ENCODE data around the gene SLCO1A2. TPM values are rescaled to one million over a fixed set of nuclear protein-coding genes. Genes with fewer than 3 reads are reported as not detected.
"Not testable (repeated sequence)": the region's sequence is repeated elsewhere in the genome, so short reads cannot be mapped to it uniquely, and the experiment has no call there.

The SLCO1A2 gene
- total RNA-seq, 2 experiments from 2014 or later = not detected

DNA sequence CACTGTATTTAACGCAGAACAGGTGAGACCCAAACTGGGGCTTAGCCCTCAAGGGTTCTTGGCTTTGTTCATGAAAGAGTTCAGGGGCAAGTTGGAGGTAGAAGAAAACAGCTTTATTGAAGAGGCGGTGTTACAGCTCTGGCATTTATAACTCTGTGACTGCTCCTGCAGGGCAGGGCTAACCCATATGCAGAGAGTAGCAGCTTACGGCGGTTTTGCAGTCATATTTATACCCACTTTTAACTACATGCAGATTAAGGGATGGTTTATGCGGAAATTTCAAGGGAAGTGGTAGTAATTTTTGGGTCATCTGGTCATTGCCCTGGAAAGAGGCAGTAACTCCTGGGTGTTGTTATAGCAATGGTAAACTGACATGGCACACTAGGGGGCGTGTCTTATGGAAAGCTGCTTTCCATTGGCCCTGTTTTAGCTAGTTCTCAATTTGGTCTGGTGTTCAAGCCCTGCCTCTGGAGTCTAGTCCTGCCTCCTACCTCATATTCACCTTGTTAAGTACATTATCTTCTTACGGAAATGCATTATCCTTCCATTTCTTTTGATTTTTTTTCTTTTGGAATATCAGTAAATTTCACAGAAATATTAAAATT lies 36.2 kb upstream of the SLCO1A2 start:
- intact Hi-C loops (cut with micrococcal nuclease) = no loop called here
- H3K27me3 Mint-ChIP-seq = no peaks in the 10 kb centered on the region
- no peaks in the 10 kb centered on the region for H3K9me3 Mint-ChIP-seq
- TF ChIP-seq CTCF (IDR thresholded peaks at IDR 0.05) = no peak
- H3K4me1 Mint-ChIP-seq (ENCODE audit: low read depth) = peaks cover 5% of the 10 kb centered on the region
- ATAC-seq (no peak), DNase-seq (no peak)
- no peak overlapping the region for H3K27ac Mint-ChIP-seq
- ChIA-PET CTCF (interaction anchor here (1.3 kb wide), 1 partner anchor 97 kb away, joined by 4 read pairs; no protein-coding TSS in a partner anchor), POLR2A (no interaction called here)
- H3K4me3 Mint-ChIP-seq = no peak overlapping the region
- H3K36me3 Mint-ChIP-seq (ENCODE audit: low read depth) = no peaks in the 10 kb centered on the region

- CTCF ChIA-PET = no interaction called here
- Mint-ChIP-seq H3K27ac (no peak overlapping the region), H3K4me1 (ENCODE audit: low read depth) (peaks cover 5% of the 10 kb centered on the region), H3K27me3 (no peaks in the 10 kb centered on the region), H3K4me3 (no peak overlapping the region), H3K36me3 (ENCODE audit: low read depth) (no peaks in the 10 kb centered on the region), H3K9me3 (no peaks in the 10 kb centered on the region)
- intact Hi-C loops (cut with micrococcal nuclease) = no loop called here
- DNase-seq = no peak
- TF ChIP-seq CTCF (IDR thresholded peaks at IDR 0.05) = no peak
- no peak for ATAC-seq
- POLR2A ChIA-PET = no interaction called here
Observed at GRCh38 chr12:21369141-21369980, 34.6 kb upstream of the SLCO1A2 start.

GRCh38 chr12:21360632-21361031 lies 25.9 kb upstream of the SLCO1A2 start:
- H3K4me3 Mint-ChIP-seq; H3K36me3 Mint-ChIP-seq (ENCODE audit: low read depth); ATAC-seq; CTCF ChIA-PET; H3K27ac Mint-ChIP-seq; DNase-seq; intact Hi-C loops (cut with micrococcal nuclease); H3K9me3 Mint-ChIP-seq; H3K4me1 Mint-ChIP-seq (ENCODE audit: low read depth); POLR2A ChIA-PET; H3K27me3 Mint-ChIP-seq: not testable (repeated sequence)

DNA sequence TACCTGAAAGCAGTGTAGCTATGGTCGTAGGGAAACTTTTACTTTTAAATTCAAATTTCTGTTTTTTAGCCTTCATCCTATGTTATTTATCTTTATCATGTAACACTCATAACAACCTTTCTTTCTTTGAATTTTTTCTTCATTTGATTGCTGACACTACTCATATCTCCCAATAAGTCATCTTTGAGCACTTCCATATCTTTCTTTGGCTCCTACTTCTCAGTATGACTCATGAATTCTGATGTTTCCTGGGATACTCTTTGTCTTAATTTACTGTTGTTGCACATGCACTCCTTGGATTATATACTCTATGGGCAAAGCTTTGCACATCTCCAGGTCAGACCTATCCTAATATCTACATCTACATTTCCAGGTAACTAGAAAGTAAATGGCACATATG lies 19.9 kb upstream of the SLCO1A2 start:
- ChIA-PET CTCF (no interaction called here), POLR2A (no interaction called here)
- Mint-ChIP-seq H3K9me3 (no peaks in the 10 kb centered on the region), H3K36me3 (ENCODE audit: low read depth) (no peaks in the 10 kb centered on the region), H3K4me1 (ENCODE audit: low read depth) (no peaks in the 10 kb centered on the region), H3K27ac (no peak overlapping the region), H3K27me3 (peaks cover 18% of the 10 kb centered on the region), H3K4me3 (no peak overlapping the region)
- no peak for DNase-seq
- TF ChIP-seq CTCF (IDR thresholded peaks at IDR 0.05) = no peak
- intact Hi-C loops (cut with micrococcal nuclease) = no loop called here
- no peak for ATAC-seq

GRCh38 chr12:21353948-21354347 lies 19.2 kb upstream of the SLCO1A2 start:
- no peaks in the 10 kb centered on the region for H3K4me1 Mint-ChIP-seq (ENCODE audit: low read depth)
- H3K36me3 Mint-ChIP-seq (ENCODE audit: low read depth) = no peaks in the 10 kb centered on the region
- H3K4me3 Mint-ChIP-seq = no peak overlapping the region
- H3K27me3 Mint-ChIP-seq = peaks cover 18% of the 10 kb centered on the region
- no peak overlapping the region for H3K27ac Mint-ChIP-seq
- CTCF ChIA-PET = interaction anchor here (0.9 kb wide), 1 partner anchor 56 kb away, joined by 4 read pairs; no protein-coding TSS in a partner anchor
- POLR2A ChIA-PET = no interaction called here
- no peaks in the 10 kb centered on the region for H3K9me3 Mint-ChIP-seq
- ATAC-seq = no peak
- no peak for TF ChIP-seq CTCF (IDR thresholded peaks at IDR 0.05)
- DNase-seq = no peak
- intact Hi-C loops (cut with micrococcal nuclease) = no loop called here
